HEK293T (cell line): ENCODE data around the gene PLEKHF1.

Experiments used
- FOXM1 ChIP-seq: fragments of 450-650 bp; IDR thresholded peaks from 2 replicates; pipeline ENCODE4 v1.6.1; 2017; ENCODE audit warnings: mild to moderate bottlenecking, borderline replicate concordance
- L3MBTL2 ChIP-seq: fragments of 450-650 bp; conservative IDR thresholded peaks from 2 replicates; pipeline ENCODE4 v1.6.1; 2016; ENCODE audit warnings: mild to moderate bottlenecking
- SUZ12 ChIP-seq: fragments of 450-650 bp; IDR thresholded peaks from 2 replicates; pipeline ENCODE4 v1.6.1; 2016; ENCODE audit warnings: mild to moderate bottlenecking

GRCh38 chr19:29639086-29639485 lies 26.2 kb upstream of the PLEKHF1 start:
- TF ChIP-seq FOXM1 (no peak), L3MBTL2 (no peak), SUZ12 (no peak)
